ENCODE results near the gene GALP. TPM values are rescaled to one million over a fixed set of nuclear protein-coding genes. Genes with fewer than 3 reads are reported as not detected.

GALP gene
- total RNA-seq, 1 experiment from 2014 or later: not detected

GRCh38 chr19:56130006-56130405 lies 45.8 kb upstream of the GALP start:
- no peak overlapping the region for H2BK15ac ChIP-seq (ENCODE audit: low read depth, low read length)
- no peak for DNase-seq
- H3K27me3 ChIP-seq (ENCODE audit: insufficient read depth, low read length): no peaks in the 10 kb centered on the region; the same call in 1 of the 2 replicates
- no peak overlapping the region for H3K4ac ChIP-seq (ENCODE audit: low read depth, low read length)
- no peak overlapping the region for H3K56ac ChIP-seq (ENCODE audit: insufficient read length, low read depth, low read length)
- peaks cover 2% of the 10 kb centered on the region; the same call in 1 of the 2 replicates for H3K27me3 Mint-ChIP-seq (ENCODE audit: low read depth)
- H2AFZ ChIP-seq (ENCODE audit: low read length): no peak overlapping the region
- H4K20me1 ChIP-seq (ENCODE audit: control insufficient read depth, insufficient read depth, insufficient read length): no peaks in the 10 kb centered on the region
- H2BK120ac ChIP-seq (ENCODE audit: low read depth, low read length, poor library complexity, severe bottlenecking): no peak overlapping the region
- H3K79me2 ChIP-seq (ENCODE audit: insufficient read depth, low read length): no peaks in the 10 kb centered on the region
- no peak overlapping the region for H3K23ac ChIP-seq (ENCODE audit: insufficient read length, low read depth, low read length)
- H4K91ac ChIP-seq (ENCODE audit: insufficient read length, low read depth, low read length): no peak overlapping the region
- no peak overlapping the region for H3K4me3 Mint-ChIP-seq
- no peaks in the 10 kb centered on the region for H3K4me1 ChIP-seq (ENCODE audit: insufficient read depth, low read length)
- no peak overlapping the region for H4K8ac ChIP-seq (replicated peaks; ENCODE audit: insufficient read length, low read depth, low read length)
- no peak overlapping the region for H3K18ac ChIP-seq (ENCODE audit: insufficient read length, low read depth, low read length)
- H3K79me1 ChIP-seq (ENCODE audit: insufficient read depth, low read depth, low read length, poor library complexity, severe bottlenecking): no peaks in the 10 kb centered on the region
- H3K27ac Mint-ChIP-seq: no peak overlapping the region
- H3K23me2 ChIP-seq (ENCODE audit: insufficient read length, low read depth, low read length, poor library complexity, severe bottlenecking): no peaks in the 10 kb centered on the region
- no peak overlapping the region for H3T11ph ChIP-seq (ENCODE audit: low read length)
- H2AK5ac ChIP-seq (ENCODE audit: insufficient read length, low read length): no peak overlapping the region
- H4K5ac ChIP-seq (ENCODE audit: insufficient read length, low read depth, low read length): no peak overlapping the region
- H3K9me3 ChIP-seq (ENCODE audit: control insufficient read depth, low read depth, low read length): no peaks in the 10 kb centered on the region
- no peak overlapping the region for H3K27ac ChIP-seq (ENCODE audit: insufficient read length, low read depth, low read length)
- H2BK20ac ChIP-seq (ENCODE audit: low read depth, low read length, poor library complexity, severe bottlenecking): no peak overlapping the region
- WGBS (ENCODE audit: extremely low coverage, insufficient read length, low lambda C conversion rate): no CpG with 5 or more reads among the region's 7 CpGs
- TF ChIP-seq CTCF (conservative IDR thresholded peaks at IDR 0.05): no peak
- no peak overlapping the region for H3K9ac ChIP-seq (ENCODE audit: extremely low read depth, insufficient read length, low read length)
- no peak overlapping the region for H2BK12ac ChIP-seq (ENCODE audit: insufficient read length, low read depth, low read length)
- H3K36me3 Mint-ChIP-seq (ENCODE audit: insufficient read depth in 1 of 3, low read depth in 3 of 3): no peaks in the 10 kb centered on the region
- H3K4me1 Mint-ChIP-seq: peaks cover 13 to 15% of the 10 kb centered on the region in 2 experiments
- no peak overlapping the region for H3K14ac ChIP-seq (ENCODE audit: insufficient read depth, low read length)
- no peak overlapping the region for H2BK5ac ChIP-seq (ENCODE audit: insufficient read length, low read length)
- H3K4me2 ChIP-seq (ENCODE audit: insufficient read depth, insufficient read length, low read length): no peak overlapping the region
- peaks cover 0 to 1% of the 10 kb centered on the region in 2 experiments; a peak in 2 of 5 replicates for H3K9me3 Mint-ChIP-seq

All from H9 (cell line).